Muscle layer of colon (tissue), 2 donors: ENCODE results near the gene EIF3B.

ENCODE experiments used
- H3K27ac ChIP-seq: one replicate; pipeline ENCODE4 v1.7.0; 2013; ENCODE audit warnings: low read depth, mild to moderate bottlenecking, low read length, moderate library complexity
- H3K27me3 ChIP-seq, 2 donors: one replicate each; pipeline ENCODE4 v1.7.0; 2013; ENCODE audit warnings: low read length in 2 of 2, mild to moderate bottlenecking in 2 of 2; ENCODE audit not compliant: insufficient read depth in 2 of 2, control insufficient read depth in 1 of 2
- H3K36me3 ChIP-seq: one replicate; pipeline ENCODE4 v1.7.0; 2013; ENCODE audit warnings: mild to moderate bottlenecking, low read length; ENCODE audit not compliant: insufficient read depth
- H3K4me1 ChIP-seq: one replicate; pipeline ENCODE4 v1.7.0; 2013; ENCODE audit warnings: mild to moderate bottlenecking, low read length; ENCODE audit not compliant: insufficient read depth
- H3K4me3 ChIP-seq, 2 donors: one replicate each; pipeline ENCODE4 v1.7.0; 2013; ENCODE audit warnings: low read length in 2 of 2, low read depth in 1 of 2, mild to moderate bottlenecking in 1 of 2, moderate library complexity in 1 of 2
- H3K9ac ChIP-seq: one replicate; pipeline ENCODE4 v1.7.0; 2013; ENCODE audit warnings: low read length
- H3K9me3 ChIP-seq: one replicate; pipeline ENCODE4 v1.7.0; 2013; ENCODE audit warnings: mild to moderate bottlenecking, low read length
- donor health status: abdominal sarcoma.
- donor health status: Adenocarcinoma of cecum.

The EIF3B gene

DNA sequence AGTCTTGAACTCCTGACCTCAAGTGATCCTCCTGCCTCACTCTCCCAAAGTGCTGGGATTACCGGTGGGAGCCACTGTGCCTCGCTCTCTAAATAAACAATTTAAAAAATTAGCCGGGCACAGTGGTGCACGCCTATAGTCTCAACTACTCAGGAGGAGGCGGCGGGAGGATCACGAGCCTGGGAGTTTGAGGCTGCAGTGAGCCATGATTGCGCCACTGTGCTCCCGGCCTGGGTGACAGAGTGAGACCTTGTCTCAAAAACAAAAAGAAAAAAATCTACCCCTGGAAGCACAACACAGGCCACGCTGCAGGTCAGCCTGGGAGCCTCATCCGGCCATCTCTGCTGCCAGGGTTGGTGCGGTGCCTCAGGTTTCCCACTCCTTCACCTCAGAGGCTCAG, 3.8 kb upstream of the EIF3B start:
- Histone ChIP-seq H3K27me3 (no peaks in the 10 kb centered on the region), H3K9ac (no peak overlapping the region), H3K27ac (no peak overlapping the region), H3K36me3 (no peaks in the 10 kb centered on the region), H3K4me3 (no peak overlapping the region), H3K4me1 (peaks cover 10% of the 10 kb centered on the region), H3K9me3 (no peaks in the 10 kb centered on the region)

DNA sequence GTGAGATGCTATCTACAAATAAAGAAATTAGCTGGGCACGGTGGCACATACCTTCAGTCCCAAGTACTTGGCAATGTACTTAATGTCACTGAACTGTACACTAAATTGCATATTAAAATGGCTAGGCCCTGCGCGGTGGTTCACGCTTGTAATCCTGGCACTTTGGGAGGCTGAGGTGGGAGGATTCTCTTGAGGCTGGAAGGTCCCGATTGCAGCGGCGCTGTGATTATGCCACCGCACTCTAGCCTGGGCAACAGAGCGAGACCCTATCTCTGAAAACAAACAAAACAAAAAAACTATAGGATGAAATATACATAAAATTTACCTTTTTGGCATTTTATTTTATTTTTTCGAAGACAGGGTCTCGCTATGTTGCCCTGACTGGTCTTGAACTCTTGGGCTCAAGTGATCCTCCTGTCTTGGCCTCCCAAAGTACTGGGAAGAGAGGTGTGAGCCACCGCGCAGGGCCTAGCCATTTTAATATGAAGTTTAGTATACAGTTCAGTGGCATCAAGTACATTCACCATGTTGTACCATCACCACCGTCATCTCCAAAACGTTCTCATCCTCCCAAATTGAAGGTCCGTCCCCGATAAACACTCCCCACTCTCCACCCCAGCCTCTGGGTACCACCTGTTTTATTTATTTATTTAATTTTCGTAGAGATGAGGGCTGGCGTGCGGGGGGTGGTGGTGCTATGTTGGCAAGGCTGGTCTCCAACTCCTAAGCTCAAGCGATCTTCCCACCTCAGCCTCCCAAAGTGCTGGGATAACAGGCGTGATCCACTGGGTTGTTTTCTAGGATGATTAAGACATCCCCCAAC, 1.3 kb upstream of the EIF3B start:
- Histone ChIP-seq H3K9me3 (no peaks in the 10 kb centered on the region), H3K4me3 (peak overlapping the region; percentile 40 to 66), H3K27ac (peak overlapping the region; percentile 92), H3K27me3 (no peaks in the 10 kb centered on the region), H3K36me3 (no peaks in the 10 kb centered on the region), H3K9ac (no peak overlapping the region), H3K4me1 (peaks cover 28% of the 10 kb centered on the region)

DNA sequence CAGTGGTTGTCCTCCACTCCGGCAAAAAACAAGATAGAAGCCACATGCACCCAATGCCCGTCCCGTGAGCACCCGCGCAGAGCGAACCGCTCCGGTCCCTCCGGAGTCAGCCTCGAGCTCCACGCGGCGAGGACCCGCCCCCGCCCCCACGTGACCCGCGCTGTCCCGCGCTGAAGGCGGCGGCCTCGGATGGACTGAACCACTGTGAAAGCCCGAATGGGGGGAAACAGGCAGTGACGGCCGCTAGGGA, 766 bp upstream of the EIF3B start:
- H3K4me3 ChIP-seq = peak overlapping the region; percentile 40 to 66
- peaks cover 30% of the 10 kb centered on the region for H3K4me1 ChIP-seq
- H3K36me3 ChIP-seq = no peaks in the 10 kb centered on the region
- no peaks in the 10 kb centered on the region for H3K27me3 ChIP-seq
- no peaks in the 10 kb centered on the region for H3K9me3 ChIP-seq
- H3K27ac ChIP-seq = peak overlapping the region; percentile 92
- H3K9ac ChIP-seq = peak overlapping the region; percentile 57

DNA sequence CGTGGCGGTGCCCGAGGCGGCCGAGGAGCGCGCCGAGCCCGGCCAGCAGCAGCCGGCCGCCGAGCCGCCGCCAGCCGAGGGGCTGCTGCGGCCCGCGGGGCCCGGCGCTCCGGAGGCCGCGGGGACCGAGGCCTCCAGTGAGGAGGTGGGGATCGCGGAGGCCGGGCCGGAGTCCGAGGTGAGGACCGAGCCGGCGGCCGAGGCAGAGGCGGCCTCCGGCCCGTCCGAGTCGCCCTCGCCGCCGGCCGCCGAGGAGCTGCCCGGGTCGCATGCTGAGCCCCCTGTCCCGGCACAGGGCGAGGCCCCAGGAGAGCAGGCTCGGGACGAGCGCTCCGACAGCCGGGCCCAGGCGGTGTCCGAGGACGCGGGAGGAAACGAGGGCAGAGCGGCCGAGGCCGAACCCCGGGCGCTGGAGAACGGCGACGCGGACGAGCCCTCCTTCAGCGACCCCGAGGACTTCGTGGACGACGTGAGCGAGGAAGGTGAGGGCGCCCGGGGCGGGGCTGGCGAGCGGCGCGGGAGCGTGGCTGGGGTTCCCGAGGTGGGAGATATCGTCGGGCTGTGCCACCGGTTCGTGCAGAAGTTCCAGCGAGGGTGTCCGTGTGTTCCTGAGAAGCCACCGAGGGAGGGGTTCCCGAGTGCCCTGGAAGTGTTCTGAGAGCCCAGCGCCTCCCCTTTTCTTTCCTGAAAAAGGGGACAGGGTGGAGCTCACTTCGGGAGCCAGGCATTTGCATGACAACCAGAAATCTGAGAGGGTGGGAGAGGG, 495 bp downstream of the EIF3B start:
- Histone ChIP-seq H3K27ac (peak overlapping the region; percentile 92), H3K9me3 (no peaks in the 10 kb centered on the region), H3K4me1 (peaks cover 36% of the 10 kb centered on the region), H3K36me3 (no peaks in the 10 kb centered on the region), H3K27me3 (no peaks in the 10 kb centered on the region), H3K9ac (peak overlapping the region; percentile 43), H3K4me3 (peak overlapping the region; percentile 84 to 86)

DNA sequence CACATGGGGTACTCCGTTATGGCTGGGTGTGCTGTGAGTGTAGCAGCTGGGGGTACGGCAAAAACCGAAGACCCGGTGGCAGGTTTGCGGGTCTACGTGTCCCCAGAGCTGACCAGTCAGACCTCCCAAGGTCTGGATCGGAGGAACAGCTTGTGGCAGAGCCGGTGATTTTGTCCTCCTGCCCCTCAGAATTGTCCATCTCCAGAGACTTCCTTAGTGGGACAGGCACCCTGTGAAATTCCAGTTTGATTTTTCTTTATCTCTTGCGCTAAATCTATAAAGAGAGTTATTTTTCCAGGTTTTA, 1.0 kb downstream of the EIF3B start:
- H3K9me3 ChIP-seq = no peaks in the 10 kb centered on the region
- H3K4me3 ChIP-seq = peak overlapping the region; percentile 84 to 86
- H3K27ac ChIP-seq = peak overlapping the region; percentile 72
- peaks cover under 1% of the 10 kb centered on the region for H3K36me3 ChIP-seq
- H3K4me1 ChIP-seq = peaks cover 36% of the 10 kb centered on the region
- H3K9ac ChIP-seq = peak overlapping the region; percentile 43
- H3K27me3 ChIP-seq = no peaks in the 10 kb centered on the region

DNA sequence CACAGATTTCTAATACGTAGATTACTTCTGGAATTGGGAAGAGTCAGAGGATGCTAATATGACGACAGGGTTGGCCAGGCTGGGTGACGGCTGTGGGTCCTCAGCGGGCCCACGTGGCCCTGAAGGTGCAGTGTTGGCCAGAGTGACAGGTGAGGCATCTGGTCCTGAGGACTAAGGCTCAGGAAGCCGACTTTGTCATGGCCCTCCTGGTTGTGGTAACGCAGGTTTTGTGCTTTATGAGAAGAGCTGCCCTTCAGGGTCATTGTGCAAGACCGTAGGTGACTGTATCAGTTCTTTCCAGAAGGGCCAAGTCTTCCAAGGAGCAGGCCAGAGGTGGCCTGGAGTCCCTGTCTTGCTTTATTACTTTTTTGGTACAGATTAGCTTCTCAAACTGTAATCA, 2.5 kb downstream of the EIF3B start:
- H3K36me3 ChIP-seq = peaks cover 5% of the 10 kb centered on the region
- no peaks in the 10 kb centered on the region for H3K27me3 ChIP-seq
- H3K27ac ChIP-seq = no peak overlapping the region
- peaks cover 36% of the 10 kb centered on the region for H3K4me1 ChIP-seq
- H3K9ac ChIP-seq = no peak overlapping the region
- no peaks in the 10 kb centered on the region for H3K9me3 ChIP-seq
- H3K4me3 ChIP-seq = no peak overlapping the region

DNA sequence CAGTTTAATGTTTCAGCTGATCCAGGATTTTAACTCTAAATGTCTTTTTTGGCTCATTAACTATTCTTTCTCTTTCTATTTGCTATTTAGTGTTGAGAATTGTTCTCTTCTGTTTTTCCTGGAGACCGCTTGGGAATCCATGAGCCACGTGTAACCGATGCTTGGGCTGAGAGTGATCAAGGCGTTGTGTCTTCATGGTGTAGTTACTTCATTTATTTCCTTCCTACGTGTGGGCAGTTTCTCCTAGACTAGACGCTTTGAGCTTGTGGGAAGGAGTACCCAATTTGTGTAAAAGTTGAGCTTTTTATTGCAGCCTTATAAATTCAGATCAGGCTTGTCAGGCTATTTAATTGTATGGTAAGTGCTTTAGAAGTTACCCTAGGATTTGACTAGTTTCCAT, 2.9 kb downstream of the EIF3B start:
- H3K4me3 ChIP-seq = no peak overlapping the region
- no peak overlapping the region for H3K9ac ChIP-seq
- peaks cover 36% of the 10 kb centered on the region for H3K4me1 ChIP-seq
- H3K27me3 ChIP-seq = no peaks in the 10 kb centered on the region
- H3K27ac ChIP-seq = no peak overlapping the region
- peaks cover 9% of the 10 kb centered on the region for H3K36me3 ChIP-seq
- no peaks in the 10 kb centered on the region for H3K9me3 ChIP-seq

DNA sequence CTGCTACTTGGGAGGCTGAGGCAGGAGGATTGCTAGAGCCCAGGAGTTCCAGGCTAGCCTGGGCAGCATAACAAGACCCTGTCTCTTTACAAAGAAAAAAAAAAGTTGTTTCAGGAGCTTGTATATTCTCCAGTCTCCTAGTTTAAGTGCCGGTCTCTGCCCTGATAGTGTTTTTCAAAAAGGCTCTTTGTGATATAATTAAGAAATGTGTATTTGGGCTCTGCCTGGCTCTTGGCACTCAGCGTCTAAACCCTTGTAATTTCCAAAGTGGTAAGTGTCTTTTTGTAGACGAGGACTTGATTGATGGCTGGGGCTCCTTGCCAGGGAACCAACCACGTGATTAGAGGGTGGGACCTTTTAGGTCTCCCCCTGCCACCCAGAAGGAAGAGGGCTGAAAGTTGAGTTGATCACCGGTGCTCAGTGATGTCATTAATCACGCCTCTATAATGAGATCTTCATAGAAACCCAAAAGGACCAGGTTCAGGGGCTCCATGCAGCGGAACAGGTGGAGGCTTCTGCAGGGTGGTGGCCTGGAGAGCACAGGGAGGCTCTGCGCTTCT, 4.4 kb downstream of the EIF3B start:
- Histone ChIP-seq H3K36me3 (peaks cover 23% of the 10 kb centered on the region), H3K4me1 (peaks cover 30% of the 10 kb centered on the region), H3K27ac (no peak overlapping the region), H3K4me3 (no peak overlapping the region), H3K9ac (no peak overlapping the region), H3K27me3 (no peaks in the 10 kb centered on the region), H3K9me3 (no peaks in the 10 kb centered on the region)

DNA sequence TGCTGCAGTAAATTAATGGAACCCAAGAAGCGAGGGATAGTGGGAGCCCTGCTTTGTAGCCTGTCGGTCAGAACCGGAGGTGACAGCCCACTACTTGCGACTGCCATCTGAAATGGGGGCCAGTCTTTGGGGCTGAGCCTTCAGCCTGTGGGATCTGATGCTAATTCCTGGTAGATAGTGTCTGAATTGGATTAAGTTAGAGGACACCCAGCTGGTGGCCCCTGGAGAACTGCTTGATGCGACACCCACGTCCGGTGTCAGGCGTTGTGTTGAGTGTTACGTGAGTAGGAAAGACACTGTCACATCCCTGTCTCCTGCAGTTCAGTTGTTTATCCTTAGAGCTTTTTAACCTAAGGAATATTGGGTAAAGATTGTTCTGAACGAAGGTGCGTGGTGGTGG, 5.0 kb downstream of the EIF3B start:
- Histone ChIP-seq H3K27me3 (no peaks in the 10 kb centered on the region), H3K4me3 (no peak overlapping the region), H3K4me1 (peaks cover 30% of the 10 kb centered on the region), H3K9me3 (no peaks in the 10 kb centered on the region), H3K9ac (no peak overlapping the region), H3K27ac (no peak overlapping the region), H3K36me3 (peaks cover 28% of the 10 kb centered on the region)

DNA sequence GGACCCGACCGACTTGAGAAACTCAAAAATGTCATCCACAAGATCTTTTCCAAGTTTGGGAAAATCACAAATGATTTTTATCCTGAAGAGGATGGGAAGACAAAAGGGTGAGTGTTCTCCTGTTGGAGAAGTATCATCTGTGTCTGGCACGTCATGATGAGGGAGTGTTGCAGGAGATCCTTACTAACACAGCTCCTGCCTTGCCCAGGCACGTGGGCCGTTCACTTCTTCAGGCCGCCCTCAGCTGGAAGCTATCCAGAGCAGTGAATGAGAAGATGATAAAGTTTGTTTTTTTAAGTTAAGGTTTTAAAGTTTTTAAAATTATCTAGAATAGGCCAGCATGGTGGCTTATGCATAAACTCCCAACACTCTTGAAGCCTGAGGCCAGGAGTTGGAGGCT, 6.2 kb downstream of the EIF3B start:
- Histone ChIP-seq H3K9me3 (no peaks in the 10 kb centered on the region), H3K36me3 (peaks cover 38% of the 10 kb centered on the region), H3K4me1 (peaks cover 27% of the 10 kb centered on the region), H3K27ac (no peak overlapping the region), H3K27me3 (no peaks in the 10 kb centered on the region), H3K4me3 (no peak overlapping the region), H3K9ac (no peak overlapping the region)

DNA sequence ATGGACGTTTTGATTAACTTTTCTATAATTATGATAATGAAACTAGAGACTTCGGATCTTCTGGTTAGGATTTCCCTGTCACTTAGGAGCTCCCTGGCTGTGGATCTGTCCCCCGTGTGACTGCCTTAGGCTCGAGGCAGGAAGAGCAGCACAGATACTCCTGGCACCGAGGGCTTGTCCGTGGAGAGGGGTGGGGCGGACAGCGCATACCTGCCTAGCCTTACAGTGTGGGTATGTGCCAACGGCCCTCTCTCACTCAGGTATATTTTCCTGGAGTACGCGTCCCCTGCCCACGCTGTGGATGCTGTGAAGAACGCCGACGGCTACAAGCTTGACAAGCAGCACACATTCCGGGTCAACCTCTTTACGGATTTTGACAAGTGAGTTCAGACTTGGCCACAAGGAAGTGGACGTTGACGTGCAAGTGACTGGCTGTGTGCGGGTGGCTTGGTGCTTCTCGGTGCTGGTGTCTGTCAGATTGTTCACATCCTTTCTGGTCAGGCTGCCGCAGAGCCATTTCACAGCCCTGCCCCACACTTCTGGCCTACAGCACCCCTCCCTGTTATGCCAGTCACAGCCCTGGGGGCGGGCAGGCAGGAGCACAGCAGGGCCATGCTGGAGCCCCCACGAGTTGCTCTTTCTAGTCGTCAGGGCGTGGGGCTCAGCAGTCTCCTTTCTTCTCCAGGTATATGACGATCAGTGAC, 7.9 kb downstream of the EIF3B start:
- no peaks in the 10 kb centered on the region for H3K27me3 ChIP-seq
- no peaks in the 10 kb centered on the region for H3K9me3 ChIP-seq
- H3K9ac ChIP-seq = no peak overlapping the region
- H3K4me1 ChIP-seq = peaks cover 10% of the 10 kb centered on the region
- peaks cover 54% of the 10 kb centered on the region for H3K36me3 ChIP-seq
- H3K27ac ChIP-seq = no peak overlapping the region
- H3K4me3 ChIP-seq = no peak overlapping the region
